Measurements from ENCODE around the gene LIN9. TPM values are rescaled to one million over a fixed set of nuclear protein-coding genes. Genes with fewer than 3 reads are reported as not detected.

LIN9 gene
- total and polyA plus RNA-seq, 2 of the 13 experiments (the other 11 are each of a cell fraction or from before 2014, with no cell fraction given): 3.0 to 10.0 TPM

- TF ChIP-seq ARNT (IDR thresholded peaks at IDR 0.05): no peak
- peak; percentile 98 for TF ChIP-seq CENPT (CRISPR knock-in tag; IDR thresholded peaks at IDR 0.05; ENCODE audit: low read depth)
- TF ChIP-seq ZMYM4 (CRISPR knock-in tag; IDR thresholded peaks at IDR 0.05): peak; percentile 65
- TF ChIP-seq SIX4 (CRISPR knock-in tag; IDR thresholded peaks at IDR 0.05): no peak
- TF ChIP-seq HMG20A (CRISPR knock-in tag; IDR thresholded peaks at IDR 0.05; ENCODE audit: borderline replicate concordance): no peak
- TF ChIP-seq ZNF382 (CRISPR knock-in tag; IDR thresholded peaks at IDR 0.05; ENCODE audit: borderline replicate concordance): no peak
- TF ChIP-seq BCL6 (CRISPR knock-in tag; IDR thresholded peaks at IDR 0.05): no peak
- peak; percentile 82 for TF ChIP-seq ZBTB7B (CRISPR knock-in tag; IDR thresholded peaks at IDR 0.05)
- 0 out of 2 replicates have a peak, but pooled peaks have one; percentile 18 for TF ChIP-seq ZNF710 (CRISPR knock-in tag; IDR thresholded peaks at IDR 0.05; ENCODE audit: borderline replicate concordance)
- TF ChIP-seq ZNF180 (CRISPR knock-in tag; IDR thresholded peaks at IDR 0.05; ENCODE audit: borderline replicate concordance, low read depth): no peak
- peak; percentile 52; the same call in 1 of the 2 replicates for TF ChIP-seq POGZ (CRISPR knock-in tag; IDR thresholded peaks at IDR 0.05)
- no peak for TF ChIP-seq ZNF549 (CRISPR knock-in tag; IDR thresholded peaks at IDR 0.05)
- no peak for TF ChIP-seq ZBTB7A (CRISPR knock-in tag; IDR thresholded peaks at IDR 0.05)
- no peak for TF ChIP-seq RORA (CRISPR knock-in tag; IDR thresholded peaks at IDR 0.05)
- TF ChIP-seq ZUFSP (CRISPR knock-in tag; IDR thresholded peaks at IDR 0.05; ENCODE audit: borderline replicate concordance): no peak
- peak in 1 of 2 experiments; percentile 35; a peak in 1 of 4 replicates for TF ChIP-seq REST (IDR thresholded peaks at IDR 0.05; ENCODE audit: borderline replicate concordance in 1 of 2, low read depth in 1 of 2, low read length in 2 of 2)
- peak; percentile 72 for TF ChIP-seq KMT2B (CRISPR knock-in tag; IDR thresholded peaks at IDR 0.05)
- no peak; the same call in 1 of the 2 replicates for TF ChIP-seq MAZ (IDR thresholded peaks at IDR 0.05; ENCODE audit: borderline replicate concordance, low read depth, low read length)
- peak; percentile 67 for TF ChIP-seq MAZ (CRISPR knock-in tag; IDR thresholded peaks at IDR 0.05; ENCODE audit: low read depth)
- TF ChIP-seq EEA1 (CRISPR knock-in tag; IDR thresholded peaks at IDR 0.05; ENCODE audit: borderline replicate concordance): 0 out of 2 replicates have a peak, but pooled peaks have one; percentile 16
- no peak; the same call in 1 of the 2 replicates for TF ChIP-seq THRA (CRISPR knock-in tag; IDR thresholded peaks at IDR 0.05; ENCODE audit: borderline replicate concordance)
- no peak for TF ChIP-seq ZNF780A (CRISPR knock-in tag; IDR thresholded peaks at IDR 0.05)
Measured at GRCh38 chr1:226308723-226309397, at the start of gene LIN9 (continued).
